ENCODE results near the gene CSE1L. TPM values are rescaled to one million over a fixed set of nuclear protein-coding genes. Genes with fewer than 3 reads are reported as not detected.

CSE1L gene
- total RNA-seq: 33.1 and 94.5 TPM in 2 replicates

GRCh38 chr20:49046087-49046900, at the start of gene CSE1L:
TSS of gene CSE1L (plus strand) at chr20:49046312. CDS start at chr20:49058464, 12,152 bp downstream.

Other genes with a start within 250 kb of the CSE1L start
- gene PREX1, start 218.3 kb upstream of the CSE1L start, total RNA-seq: 2.8 and 8.0 TPM in 2 replicates
- 14.2 and 15.3 TPM in 2 replicates for gene ARFGEF2, start 124.6 kb upstream of the CSE1L start, total RNA-seq
- 63.0 and 83.4 TPM in 2 replicates for gene STAU1, start 142.0 kb downstream of the CSE1L start, total RNA-seq
- 18.6 and 29.4 TPM in 2 replicates for gene DDX27, start 173.1 kb downstream of the CSE1L start, total RNA-seq
- 18.0 and 24.2 TPM in 2 replicates for gene ZNFX1, start 231.7 kb downstream of the CSE1L start, total RNA-seq